RWPE1 (cell line): ENCODE results near the gene RAB6B.

Experiments used
- CTCF ChIA-PET: fragments of 350-600 bp; sonication (Branson Sonifier 250); formaldehyde crosslinking; extraction: SDS; loops from one replicate; lab custom pipeline; 2021; lab: Yijun Ruan, JAX
- POLR2A ChIA-PET: fragments of 400-600 bp; formaldehyde crosslinking; extraction: SDS; loops from one replicate; lab custom pipeline; 2020; ENCODE audit warnings: antibody characterized with exemption; ENCODE audit not compliant: low non-redundant PET; lab: Yijun Ruan, JAX
- DNase-seq: peaks from one replicate; pipeline ENCODE4 v3.0.0; 2012; ENCODE audit warnings: low spot score
- H3K27ac ChIP-seq: fragments of 450-650 bp; 2 replicates; pipeline ENCODE4 v1.5.1; 2017
- CTCF ChIP-seq: fragments of 450-650 bp; conservative IDR thresholded peaks from 2 replicates; pipeline ENCODE4 v1.5.1; 2017; ENCODE audit warnings: low read depth, mild to moderate bottlenecking

RAB6B gene

GRCh38 chr3:133821767-133822638 is 73.7 kb downstream of the RAB6B start:
- ChIA-PET POLR2A (no interaction called here), CTCF (interaction anchor here (0.6 to 0.7 kb wide), 3 partner anchors 160 to 1153 kb away, joined by 3 to 5 read pairs (median 3); partner anchors contain the start of gene TOPBP1)
- no peak overlapping the region for H3K27ac ChIP-seq
- peak; percentile 51 for TF ChIP-seq CTCF
- DNase-seq = peak; percentile 87

- DNase-seq = no peak
- peak overlapping the region; percentile 47 for H3K27ac ChIP-seq
- ChIA-PET CTCF (no interaction called here), POLR2A (no interaction called here)
- TF ChIP-seq CTCF = no peak
Measured at GRCh38 chr3:133820889-133821675, 74.6 kb downstream of the RAB6B start.

- ChIA-PET CTCF (interaction anchor here (0.6 kb wide), 1 partner anchor 24 kb away, joined by 4 read pairs; no protein-coding TSS in a partner anchor), POLR2A (no interaction called here)
- TF ChIP-seq CTCF = no peak
- peak; percentile 11 for DNase-seq
- no peak overlapping the region for H3K27ac ChIP-seq
Measured at GRCh38 chr3:133820129-133820528, 75.6 kb downstream of the RAB6B start.

- no peak for DNase-seq
- no peak for TF ChIP-seq CTCF
- no peak overlapping the region for H3K27ac ChIP-seq
- POLR2A ChIA-PET = no interaction called here
- CTCF ChIA-PET = no interaction called here
Measured at GRCh38 chr3:133815386-133815785, 80.3 kb downstream of the RAB6B start.

GRCh38 chr3:133812872-133813271 is 82.8 kb downstream of the RAB6B start:
- CTCF ChIA-PET = interaction anchor here (0.6 kb wide), 2 partner anchors 77 to 1131 kb away, joined by 3 read pairs; no protein-coding TSS in a partner anchor
- no peak for DNase-seq
- POLR2A ChIA-PET = no interaction called here
- TF ChIP-seq CTCF = no peak
- no peak overlapping the region for H3K27ac ChIP-seq
